LNCaP clone FGC (cell line): ENCODE measurements around the gene SLC24A3.

Experiments
- DNase-seq: peaks from one replicate; pipeline ENCODE4 v3.0.0-alpha.2; 2011; ENCODE audit warnings: low read depth
- H3K4me3 ChIP-seq: 2 replicates; pipeline ENCODE4 v1.5.1; 2011; ENCODE audit warnings: mild to moderate bottlenecking, low read depth, low read length, control low read depth
- TF ChIP-seq, protein P1 (sequence below): IDR thresholded peaks from 2 replicates; pipeline ENCODE4 v1.5.1; 2012; ENCODE audit warnings: mild to moderate bottlenecking; ENCODE audit not compliant: control insufficient read depth, insufficient read depth; ENCODE audit errors: extremely low read depth

SLC24A3 gene

DNA sequence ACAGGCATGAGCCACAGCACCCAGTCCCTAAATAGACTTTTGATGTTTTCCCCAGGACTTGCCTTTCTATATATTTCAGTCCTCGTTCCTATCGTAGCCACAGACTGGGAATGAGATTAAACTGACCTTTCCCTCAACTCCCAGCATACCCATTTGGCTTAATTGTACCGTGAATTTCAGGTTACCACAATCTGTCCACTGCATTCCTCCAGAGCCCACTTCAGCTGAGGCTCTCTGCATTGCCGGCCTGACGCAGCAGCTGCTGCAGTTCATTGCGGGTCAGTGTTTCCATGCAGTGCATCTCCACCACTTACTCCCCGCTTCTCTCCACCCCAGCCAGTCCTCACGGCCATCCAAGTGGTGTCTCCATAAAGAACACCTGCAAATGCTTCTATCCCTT lies 442.5 kb downstream of the SLC24A3 start:
- no peak overlapping the region for H3K4me3 ChIP-seq
- TF ChIP-seq, protein P1, sequence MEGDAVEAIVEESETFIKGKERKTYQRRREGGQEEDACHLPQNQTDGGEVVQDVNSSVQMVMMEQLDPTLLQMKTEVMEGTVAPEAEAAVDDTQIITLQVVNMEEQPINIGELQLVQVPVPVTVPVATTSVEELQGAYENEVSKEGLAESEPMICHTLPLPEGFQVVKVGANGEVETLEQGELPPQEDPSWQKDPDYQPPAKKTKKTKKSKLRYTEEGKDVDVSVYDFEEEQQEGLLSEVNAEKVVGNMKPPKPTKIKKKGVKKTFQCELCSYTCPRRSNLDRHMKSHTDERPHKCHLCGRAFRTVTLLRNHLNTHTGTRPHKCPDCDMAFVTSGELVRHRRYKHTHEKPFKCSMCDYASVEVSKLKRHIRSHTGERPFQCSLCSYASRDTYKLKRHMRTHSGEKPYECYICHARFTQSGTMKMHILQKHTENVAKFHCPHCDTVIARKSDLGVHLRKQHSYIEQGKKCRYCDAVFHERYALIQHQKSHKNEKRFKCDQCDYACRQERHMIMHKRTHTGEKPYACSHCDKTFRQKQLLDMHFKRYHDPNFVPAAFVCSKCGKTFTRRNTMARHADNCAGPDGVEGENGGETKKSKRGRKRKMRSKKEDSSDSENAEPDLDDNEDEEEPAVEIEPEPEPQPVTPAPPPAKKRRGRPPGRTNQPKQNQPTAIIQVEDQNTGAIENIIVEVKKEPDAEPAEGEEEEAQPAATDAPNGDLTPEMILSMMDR, result no peak
- no peak for DNase-seq

DNA sequence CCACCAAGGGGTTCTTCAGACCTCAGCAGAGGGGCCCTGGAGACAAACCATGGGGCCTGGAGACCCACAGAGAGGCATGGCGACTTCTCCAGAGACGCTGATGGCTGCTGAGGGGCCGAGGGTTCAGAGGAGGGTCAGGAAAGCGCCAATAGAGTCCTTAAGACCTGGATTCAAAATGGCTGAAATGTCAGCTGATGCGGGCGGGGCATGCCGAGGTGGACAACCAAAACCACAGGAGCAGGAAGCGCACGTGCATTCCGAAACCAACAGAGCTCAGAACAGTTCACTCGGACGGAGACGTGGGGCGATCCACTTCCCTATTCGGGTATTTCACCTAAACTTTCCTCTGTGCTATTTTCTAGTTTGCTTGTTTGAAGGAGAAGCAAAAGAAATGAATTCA lies 445.7 kb downstream of the SLC24A3 start:
- TF ChIP-seq, protein P1, result no peak
- no peak overlapping the region for H3K4me3 ChIP-seq
- DNase-seq, result no peak

DNA sequence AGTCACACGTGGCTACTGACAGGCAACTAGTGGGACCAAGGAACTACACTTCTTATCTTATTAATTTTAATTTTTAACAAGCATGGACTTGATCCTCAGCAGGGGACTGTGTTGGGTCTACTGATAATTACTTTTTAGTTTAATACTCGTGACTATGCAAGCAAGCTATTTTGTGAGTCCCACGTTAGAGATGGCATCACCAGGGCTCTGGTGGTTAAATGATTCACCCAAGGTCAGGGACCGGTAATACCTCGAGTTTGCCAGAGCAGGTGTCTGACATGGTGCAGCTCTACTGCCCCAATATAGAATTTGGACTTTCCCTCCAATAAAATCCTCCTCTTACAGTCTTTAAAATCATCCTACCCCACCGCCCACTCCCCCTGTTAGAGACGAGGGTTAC lies 447.0 kb downstream of the SLC24A3 start:
- DNase-seq, result no peak
- no peak overlapping the region for H3K4me3 ChIP-seq
- TF ChIP-seq, protein P1, result no peak

DNA sequence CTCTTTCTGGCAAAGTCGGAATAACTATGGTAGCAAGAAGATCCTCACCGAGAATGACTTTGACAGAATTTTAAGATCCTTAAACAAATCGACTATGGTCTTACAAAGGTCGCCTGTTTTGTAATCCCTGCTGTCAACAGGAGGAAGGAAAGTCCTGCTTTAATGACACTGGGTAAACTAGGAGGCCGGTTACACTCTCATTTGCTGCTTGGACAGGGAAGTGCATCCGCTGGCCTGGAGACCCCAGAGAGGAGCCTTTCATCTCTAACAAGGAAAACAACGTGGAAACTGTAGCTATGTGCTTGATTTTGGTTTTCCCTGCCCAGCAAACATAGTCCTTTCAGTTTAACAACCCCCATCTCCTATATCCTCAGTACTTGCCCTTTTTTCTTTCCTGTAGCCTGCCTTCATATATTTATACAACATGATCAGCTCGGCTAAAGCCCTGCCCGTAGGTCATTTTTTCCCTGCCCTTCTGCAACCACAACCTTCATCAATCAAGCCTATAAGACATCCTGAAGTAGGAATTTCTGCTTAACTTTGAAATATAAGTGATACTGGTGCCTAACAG lies 448.5 kb downstream of the SLC24A3 start:
- no peak for DNase-seq
- TF ChIP-seq, protein P1, result no peak
- no peak overlapping the region for H3K4me3 ChIP-seq

DNA sequence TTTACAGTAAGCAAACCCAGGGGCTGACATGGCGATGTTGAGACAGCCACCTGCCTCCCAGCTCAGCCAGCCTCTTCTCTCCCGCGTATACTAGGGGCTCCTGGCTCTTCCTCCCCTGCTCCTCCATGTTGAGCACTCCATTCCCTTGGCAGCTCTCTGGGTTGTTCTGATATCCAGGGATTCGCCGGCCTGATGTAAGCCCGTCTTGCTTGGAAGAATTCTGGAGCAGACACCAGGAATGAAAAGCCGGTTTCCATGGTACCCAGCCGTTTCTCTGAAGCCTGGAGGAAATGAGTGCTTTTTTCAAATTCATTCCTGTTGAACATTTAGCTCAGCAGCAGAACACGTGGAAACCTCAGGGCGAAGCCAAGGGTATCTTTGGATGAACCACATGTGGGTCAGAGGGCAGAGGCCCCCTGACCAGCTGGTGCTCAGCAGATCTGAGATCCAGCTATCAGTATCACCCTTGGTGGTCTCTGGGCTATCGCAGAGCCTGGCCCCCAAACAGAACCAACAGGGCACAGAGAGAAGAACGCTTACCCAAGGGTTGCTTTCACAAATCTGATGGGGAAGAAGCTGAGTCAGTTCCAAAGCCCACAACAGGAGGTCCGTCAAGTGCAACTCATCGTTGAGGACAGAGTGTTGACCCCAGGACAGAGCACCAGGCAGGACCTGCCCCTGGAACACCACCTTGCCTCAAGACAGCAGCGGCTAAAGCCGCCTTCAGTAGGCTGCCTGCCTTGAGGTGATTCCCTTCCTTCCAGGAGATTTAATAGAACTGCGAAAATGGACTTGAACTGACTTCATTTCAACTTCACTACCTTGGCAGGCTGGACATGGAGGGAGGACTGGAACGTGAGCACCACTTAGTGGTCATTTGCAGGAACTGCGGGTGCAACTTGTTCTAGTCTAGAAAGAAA lies 449.5 kb downstream of the SLC24A3 start:
- TF ChIP-seq, protein P1, result peak; percentile 99
- no peak overlapping the region for H3K4me3 ChIP-seq
- peak; percentile 63 for DNase-seq

DNA sequence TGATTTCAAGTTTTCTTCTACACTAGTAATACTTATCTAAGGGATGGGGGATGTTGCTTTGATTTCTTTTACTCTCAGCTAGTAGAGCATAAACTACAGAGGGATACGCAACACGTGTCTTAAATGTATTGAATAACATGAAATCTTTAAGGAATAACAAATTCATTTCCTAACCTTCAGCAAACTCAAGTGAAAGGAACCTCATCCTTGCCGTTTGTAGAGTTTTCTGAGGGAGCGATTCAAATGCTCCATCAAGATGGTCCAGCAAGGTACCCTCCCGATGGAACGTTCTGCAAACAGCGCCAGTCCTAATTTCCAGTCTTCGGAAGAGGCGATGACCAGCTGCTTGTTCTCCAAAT lies 450.2 kb downstream of the SLC24A3 start:
- H3K4me3 ChIP-seq, result no peak overlapping the region
- DNase-seq, result no peak
- TF ChIP-seq, protein P1, result no peak
